A549 (cell line): ENCODE results near the gene MAGI1. TPM values are rescaled to one million over a fixed set of nuclear protein-coding genes. Genes with fewer than 3 reads are reported as not detected.

Experiments
- ATAC-seq, 2 experiments: fragments of 200-7000 bp in 1 of 2; fragments of >200 bp in 1 of 2; cut with Nextera tagmentation in 1 of 2; cut with Tn5 transposase in 1 of 2; 3 replicates each; pipeline versions ENCODE4 v1.8.0 to v1.9.1; 2018 to 2020; ENCODE audit warnings: mild to moderate bottlenecking in 1 of 2, moderate library complexity in 1 of 2
- CTCF ChIA-PET: fragments of 300-600 bp; sonication (Branson Sonifier 250); formaldehyde crosslinking; extraction: SDS; loops from one replicate; lab custom pipeline; 2021; ENCODE audit warnings: antibody characterized with exemption, inconsistent platforms; lab: Yijun Ruan, JAX
- POLR2A ChIA-PET: fragments of 350-600 bp; formaldehyde crosslinking; extraction: SDS; loops from one replicate; lab custom pipeline; 2021; ENCODE audit warnings: antibody characterized with exemption, inconsistent platforms; lab: Yijun Ruan, JAX
- DNase-seq, 2 experiments: peaks; one replicate each; pipeline versions ENCODE4 v3.0.0 to v3.0.0-alpha.2; 2011 to 2016; ENCODE audit warnings: low read depth in 1 of 2, low spot score in 1 of 2
- FAIRE-seq: peaks from 2 replicates; lab custom pipeline; 2011; peaks lifted over from hg19 to GRCh38; lab: Jason Lieb, UNC
- H3K27ac ChIP-seq, 2 experiments: fragments of >200 bp; sonication (Bioruptor Twin); formaldehyde crosslinking; 3 replicates each; pipeline ENCODE4 v1.5.1; 2016 to 2017
- H3K4me1 ChIP-seq: fragments of >200 bp; sonication (Bioruptor Twin); formaldehyde crosslinking; 3 replicates; pipeline ENCODE4 v1.6.1; 2016
- H3K4me2 ChIP-seq: fragments of >200 bp; sonication (Bioruptor Twin); formaldehyde crosslinking; 3 replicates; pipeline ENCODE4 v1.6.1; 2016
- H3K4me3 ChIP-seq: fragments of >200 bp; sonication (Bioruptor Twin); formaldehyde crosslinking; 3 replicates; pipeline ENCODE4 v1.5.1; 2016
- H3K9me3 ChIP-seq: fragments of >200 bp; sonication (Bioruptor Twin); formaldehyde crosslinking; 3 replicates; pipeline ENCODE4 v1.6.1; 2016
- CBX2 ChIP-seq: fragments of 200-600 bp; sonication (generic); IDR thresholded peaks from 2 replicates; pipeline ENCODE4 v1.6.1; 2016; ENCODE audit warnings: low read depth, mild to moderate bottlenecking, borderline replicate concordance
- CEBPB ChIP-seq, 2 experiments: fragments of >200 bp in 1 of 2; sonication (Bioruptor Twin) in 1 of 2; formaldehyde crosslinking in 1 of 2; IDR thresholded peaks; 2 replicates each; pipeline ENCODE4 v1.6.1; 2012 to 2016
- EHF ChIP-seq: fragments of 250-450 bp; sonication (Bioruptor Pico); IDR thresholded peaks from 2 replicates; pipeline ENCODE4 v1.5.0; 2020; ENCODE audit warnings: mild to moderate bottlenecking
- EP300 ChIP-seq, 2 experiments: fragments of >200 bp; sonication (Bioruptor Twin); formaldehyde crosslinking; IDR thresholded peaks; 2 replicates in 1 of 2; 3 replicates in 1 of 2; pipeline ENCODE4 v1.6.1; 2016 to 2017
- FOXS1 ChIP-seq: fragments of 250-450 bp; sonication (Bioruptor Pico); IDR thresholded peaks from 2 replicates; pipeline ENCODE4 v1.5.0; 2020; ENCODE audit warnings: mild to moderate bottlenecking, moderate library complexity
- GATA3 ChIP-seq: IDR thresholded peaks from 2 replicates; pipeline ENCODE4 v1.6.1; 2012; ENCODE audit warnings: borderline replicate concordance
- HEYL ChIP-seq: fragments of 250-450 bp; sonication (Bioruptor Pico); IDR thresholded peaks from 2 replicates; pipeline ENCODE4 v1.8.0; 2021; ENCODE audit warnings: mild to moderate bottlenecking, moderate library complexity
- HOXA7 ChIP-seq: fragments of 250-450 bp; sonication (Bioruptor Pico); IDR thresholded peaks from 2 replicates; pipeline ENCODE4 v1.5.0; 2020; ENCODE audit warnings: mild to moderate bottlenecking, moderate library complexity
- HOXB5 ChIP-seq: fragments of 250-450 bp; sonication (Bioruptor Pico); IDR thresholded peaks from 2 replicates; pipeline ENCODE4 v1.5.0; 2020; ENCODE audit warnings: mild to moderate bottlenecking, moderate library complexity
- KDM1A ChIP-seq: fragments of 200-600 bp; sonication (generic); IDR thresholded peaks from 2 replicates; pipeline ENCODE4 v1.6.1; 2016; ENCODE audit warnings: low read depth, mild to moderate bottlenecking
- KDM5A ChIP-seq: fragments of 200-600 bp; sonication (generic); IDR thresholded peaks from 2 replicates; pipeline ENCODE4 v1.6.1; 2016; ENCODE audit warnings: antibody characterized with exemption, mild to moderate bottlenecking
- MAZ ChIP-seq: fragments of 150-350 bp; IDR thresholded peaks from 2 replicates; pipeline ENCODE4 v1.6.1; 2014; ENCODE audit warnings: antibody characterized with exemption, low read depth, low read length, borderline replicate concordance
- NPAS2 ChIP-seq: fragments of 250-450 bp; sonication (Bioruptor Pico); IDR thresholded peaks from 2 replicates; pipeline ENCODE4 v1.8.0; 2022; ENCODE audit warnings: mild to moderate bottlenecking, moderate library complexity, borderline replicate concordance
- POLR2AphosphoS2 ChIP-seq: conservative IDR thresholded peaks from 2 replicates; pipeline ENCODE4 v1.6.1; 2012; ENCODE audit warnings: low read length, improper control_type of control experiment, inconsistent platforms
- RCOR1 ChIP-seq: fragments of 150-350 bp; IDR thresholded peaks from 2 replicates; pipeline ENCODE4 v1.6.1; 2014; ENCODE audit warnings: antibody characterized with exemption, low read length, low read depth
- SMC3 ChIP-seq: fragments of >200 bp; sonication (Bioruptor Twin); formaldehyde crosslinking; IDR thresholded peaks from 3 replicates; pipeline ENCODE4 v1.6.1; 2018; ENCODE audit warnings: inconsistent platforms
- SREBF2 ChIP-seq: fragments of 450-650 bp; IDR thresholded peaks from 2 replicates; pipeline ENCODE4 v1.6.1; 2014; ENCODE audit warnings: mild to moderate bottlenecking, moderate library complexity
- TP53 ChIP-seq: fragments of 250-450 bp; sonication (Bioruptor Pico); IDR thresholded peaks from 2 replicates; pipeline ENCODE4 v1.5.0; 2021; ENCODE audit warnings: mild to moderate bottlenecking, moderate library complexity
- ZFP36 ChIP-seq: fragments of 450-650 bp; IDR thresholded peaks from 2 replicates; pipeline ENCODE4 v1.6.1; 2014; ENCODE audit warnings: borderline replicate concordance; ENCODE audit not compliant: partially characterized antibody
- ZNF302 ChIP-seq: fragments of 250-450 bp; sonication (Bioruptor Pico); IDR thresholded peaks from 2 replicates; pipeline ENCODE4 v1.9.0; 2021; ENCODE audit warnings: inconsistent platforms, mild to moderate bottlenecking, moderate library complexity
- ZSCAN20 ChIP-seq: fragments of 250-450 bp; sonication (Bioruptor Pico); IDR thresholded peaks from 2 replicates; pipeline ENCODE4 v1.8.0; 2022; ENCODE audit warnings: mild to moderate bottlenecking, moderate library complexity
- WGBS: methylation state at CpG from one replicate; pipeline ENCODE4 v1.1.6; 2017; ENCODE audit errors: missing lambda C conversion rate; 5-methylcytosine and 5-hydroxymethylcytosine counted together
- polyA plus RNA-seq, 4 experiments: library from polyadenylated mRNA; depleted of rRNA in 3 of 4; stranded (reverse); fragments of >200 nt; fragmentation: RNase III in 1 of 4; extraction: RNeasy Plus Mini Kit Qiagen cat#74134 plus additional on column Dnase treatment in 1 of 4; gene quantifications; 2 replicates in 3 of 4; 3 replicates in 1 of 4; pipeline ENCODE4 v1.2.3, GENCODE V29; 2011 to 2017
- TF ChIP-seq, protein P1 (sequence below): fragments of >200 bp; sonication (Bioruptor Twin); formaldehyde crosslinking; IDR thresholded peaks from 2 replicates; pipeline ENCODE4 v1.6.1; 2016
- TF ChIP-seq, protein P2 (sequence below): fragments of >200 bp; sonication (Bioruptor Twin); formaldehyde crosslinking; IDR thresholded peaks from 3 replicates; pipeline ENCODE4 v1.6.1; 2016
- TF ChIP-seq, protein P3 (sequence below): IDR thresholded peaks from 2 replicates; pipeline ENCODE4 v1.6.1; 2012; ENCODE audit warnings: low read depth, borderline replicate concordance

The MAGI1 gene
- polyA plus RNA-seq, 2 of the 4 experiments (the other 2 are of a cell fraction), result 4.7 to 6.6 TPM

DNA sequence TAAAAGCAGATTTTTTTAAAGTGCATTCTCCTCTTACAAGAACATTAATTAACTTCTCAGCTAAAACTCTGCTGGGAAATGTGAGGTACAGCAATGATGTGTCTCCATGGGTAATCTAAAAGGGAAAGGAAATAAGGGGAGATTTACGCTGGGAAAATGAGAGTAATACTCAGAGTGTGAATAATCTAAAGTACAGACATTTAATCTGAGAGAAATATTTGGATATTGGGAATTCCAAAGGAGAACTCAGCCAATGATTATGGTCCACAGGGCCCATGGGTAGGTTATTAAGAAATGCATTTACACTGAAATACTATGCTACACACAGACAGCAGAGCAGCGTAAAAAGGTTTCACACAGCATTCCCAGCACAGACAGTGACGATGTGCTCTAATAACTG, 229.9 kb downstream of the MAGI1 start:
- H3K9me3 ChIP-seq, result no peaks in the 10 kb centered on the region
- CTCF ChIA-PET, result no interaction called here
- 88% methylated on average over 3 of the region's 3 CpGs for WGBS
- no peak overlapping the region for H3K4me3 ChIP-seq
- FAIRE-seq, result no peak
- POLR2A ChIA-PET, result no interaction called here
- DNase-seq, result no peak
- no peak overlapping the region for H3K4me2 ChIP-seq
- TF ChIP-seq ZSCAN20, result no peak
- no peak for TF ChIP-seq POLR2AphosphoS2
- no peak for TF ChIP-seq EHF (CRISPR knock-in tag)
- TF ChIP-seq SMC3, result no peak
- no peak for TF ChIP-seq KDM5A
- TF ChIP-seq NPAS2 (CRISPR knock-in tag), result no peak
- no peak for TF ChIP-seq RCOR1
- no peak for TF ChIP-seq CEBPB (IDR thresholded peaks at IDR 0.05)
- TF ChIP-seq GATA3, result no peak
- TF ChIP-seq SREBF2, result no peak
- no peak for TF ChIP-seq CBX2
- TF ChIP-seq MAZ, result no peak
- TF ChIP-seq TP53, result no peak
- TF ChIP-seq, all 56 proteins: peak for 0
- no peak overlapping the region for H3K27ac ChIP-seq
- ATAC-seq, result no peak
- no peaks in the 10 kb centered on the region for H3K4me1 ChIP-seq

DNA sequence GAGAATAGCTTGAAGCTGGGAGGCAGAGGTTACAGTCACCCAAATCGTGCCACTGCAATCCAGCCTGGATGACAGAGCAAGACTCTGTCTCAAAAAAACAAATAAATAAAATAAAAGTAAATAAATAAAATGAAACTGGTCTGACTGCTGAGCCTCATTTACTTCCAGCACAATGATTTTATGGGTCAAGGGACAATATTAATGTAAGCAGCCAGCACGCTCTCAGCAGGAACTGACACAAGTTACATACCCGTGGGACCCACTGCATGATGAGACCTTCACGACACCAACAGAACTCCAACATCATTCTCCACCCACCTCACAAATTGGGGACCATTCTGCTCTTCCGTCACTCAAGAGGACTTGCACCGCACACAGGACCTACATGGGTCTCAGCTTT, 230.3 kb downstream of the MAGI1 start:
- WGBS, result 81% methylated on average over 6 of the region's 6 CpGs
- no peak for FAIRE-seq
- ATAC-seq, result no peak
- TF ChIP-seq CEBPB (IDR thresholded peaks at IDR 0.05) (no peak), HEYL (no peak), ZNF302 (no peak)
- DNase-seq, result no peak
- Histone ChIP-seq H3K27ac (no peak overlapping the region), H3K9me3 (no peaks in the 10 kb centered on the region), H3K4me3 (no peak overlapping the region), H3K4me1 (no peaks in the 10 kb centered on the region), H3K4me2 (no peak overlapping the region)
- CTCF ChIA-PET, result no interaction called here
- POLR2A ChIA-PET, result no interaction called here

DNA sequence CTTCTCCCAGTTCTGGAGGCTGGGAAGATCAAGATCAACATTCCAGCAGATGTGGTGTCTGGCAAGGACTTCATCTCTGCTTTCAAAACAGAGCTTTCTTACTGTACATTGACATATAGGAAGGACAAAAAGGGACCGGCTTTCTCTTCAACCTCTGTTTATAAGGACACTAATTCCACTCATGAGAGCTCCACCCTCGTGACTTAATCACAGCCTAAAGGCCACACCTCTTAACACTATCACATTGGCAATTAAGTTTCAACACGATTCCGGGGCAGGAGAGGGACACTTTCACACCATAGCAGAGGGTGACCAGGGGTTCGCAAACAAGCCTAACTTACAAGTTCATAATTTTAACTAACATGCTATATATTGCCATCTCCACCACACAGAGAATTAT, 231.5 kb downstream of the MAGI1 start:
- ATAC-seq, result no peak
- no peak for DNase-seq
- Histone ChIP-seq H3K27ac (no peak overlapping the region), H3K4me3 (no peak overlapping the region), H3K4me1 (no peaks in the 10 kb centered on the region), H3K4me2 (no peak overlapping the region), H3K9me3 (no peaks in the 10 kb centered on the region)
- WGBS, result 85% methylated on average over 5 of the region's 5 CpGs
- ChIA-PET POLR2A (no interaction called here), CTCF (no interaction called here)
- FAIRE-seq, result no peak
- TF ChIP-seq, protein P1, sequence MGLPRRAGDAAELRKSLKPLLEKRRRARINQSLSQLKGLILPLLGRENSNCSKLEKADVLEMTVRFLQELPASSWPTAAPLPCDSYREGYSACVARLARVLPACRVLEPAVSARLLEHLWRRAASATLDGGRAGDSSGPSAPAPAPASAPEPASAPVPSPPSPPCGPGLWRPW, result no peak
- no peak for TF ChIP-seq SREBF2
- TF ChIP-seq, protein P2, sequence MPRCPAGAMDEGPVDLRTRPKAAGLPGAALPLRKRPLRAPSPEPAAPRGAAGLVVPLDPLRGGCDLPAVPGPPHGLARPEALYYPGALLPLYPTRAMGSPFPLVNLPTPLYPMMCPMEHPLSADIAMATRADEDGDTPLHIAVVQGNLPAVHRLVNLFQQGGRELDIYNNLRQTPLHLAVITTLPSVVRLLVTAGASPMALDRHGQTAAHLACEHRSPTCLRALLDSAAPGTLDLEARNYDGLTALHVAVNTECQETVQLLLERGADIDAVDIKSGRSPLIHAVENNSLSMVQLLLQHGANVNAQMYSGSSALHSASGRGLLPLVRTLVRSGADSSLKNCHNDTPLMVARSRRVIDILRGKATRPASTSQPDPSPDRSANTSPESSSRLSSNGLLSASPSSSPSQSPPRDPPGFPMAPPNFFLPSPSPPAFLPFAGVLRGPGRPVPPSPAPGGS, result no peak

DNA sequence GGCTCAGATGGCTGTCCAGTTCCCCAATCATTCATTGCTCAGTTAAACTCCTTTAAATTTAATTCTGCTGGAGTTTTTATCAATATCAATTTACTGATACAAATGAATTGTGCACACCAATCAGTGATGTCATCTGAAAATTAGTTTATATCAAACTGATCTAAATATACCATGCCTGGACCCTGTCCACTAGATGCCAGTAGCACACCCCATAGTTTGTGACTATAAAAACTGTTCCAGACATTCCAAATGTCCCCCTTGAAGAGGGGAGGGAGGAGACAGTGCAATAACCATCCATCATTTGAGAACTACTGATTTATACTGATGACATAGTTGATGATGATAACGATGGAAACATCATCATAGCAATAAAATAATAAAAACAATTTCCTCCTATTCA, 232.1 kb downstream of the MAGI1 start:
- H3K9me3 ChIP-seq, result no peaks in the 10 kb centered on the region
- 82% methylated on average over 1 of the region's 1 CpG for WGBS
- CTCF ChIA-PET, result no interaction called here
- FAIRE-seq (no peak), ATAC-seq (no peak), DNase-seq (no peak)
- POLR2A ChIA-PET, result no interaction called here
- no peak overlapping the region for H3K4me2 ChIP-seq
- no peaks in the 10 kb centered on the region for H3K4me1 ChIP-seq
- H3K27ac ChIP-seq, result no peak overlapping the region
- TF ChIP-seq FOXS1 (CRISPR knock-in tag) (no peak), ZNF302 (no peak), KDM1A (no peak), POLR2AphosphoS2 (no peak), HOXA7 (CRISPR knock-in tag) (no peak), EP300 (IDR thresholded peaks at IDR 0.05) (no peak), HOXB5 (CRISPR knock-in tag) (no peak), ZFP36 (no peak)
- TF ChIP-seq, protein P3, sequence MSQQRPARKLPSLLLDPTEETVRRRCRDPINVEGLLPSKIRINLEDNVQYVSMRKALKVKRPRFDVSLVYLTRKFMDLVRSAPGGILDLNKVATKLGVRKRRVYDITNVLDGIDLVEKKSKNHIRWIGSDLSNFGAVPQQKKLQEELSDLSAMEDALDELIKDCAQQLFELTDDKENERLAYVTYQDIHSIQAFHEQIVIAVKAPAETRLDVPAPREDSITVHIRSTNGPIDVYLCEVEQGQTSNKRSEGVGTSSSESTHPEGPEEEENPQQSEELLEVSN, result no peak
- H3K4me3 ChIP-seq, result no peak overlapping the region
